Hippocampal formation (tissue), 2 donors: ENCODE data around the gene SLC22A7.

Experiments used
- DNase-seq, 2 donors: peaks; one replicate each; lab custom pipeline; 2025; lab: John Stamatoyannopoulos, UW

Gene SLC22A7

DNA sequence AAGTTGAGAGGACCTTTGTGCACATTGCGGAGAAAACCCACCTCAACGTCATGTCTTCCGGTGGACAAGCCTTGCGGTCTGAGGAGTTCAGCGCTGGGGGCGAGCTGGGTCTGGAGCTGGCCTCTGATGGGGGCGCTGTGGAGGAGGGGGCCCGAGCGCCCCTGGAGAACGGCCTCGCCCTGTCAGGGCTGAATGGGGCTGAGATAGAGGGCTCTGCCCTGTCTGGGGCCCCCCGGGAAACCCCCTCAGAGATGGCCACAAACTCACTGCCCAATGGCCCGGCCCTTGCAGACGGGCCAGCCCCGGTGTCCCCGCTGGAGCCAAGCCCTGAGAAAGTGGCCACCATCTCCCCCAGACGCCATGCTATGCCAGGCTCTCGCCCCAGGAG lies 14.6 kb upstream of the SLC22A7 start:
- no peak for DNase-seq

DNA sequence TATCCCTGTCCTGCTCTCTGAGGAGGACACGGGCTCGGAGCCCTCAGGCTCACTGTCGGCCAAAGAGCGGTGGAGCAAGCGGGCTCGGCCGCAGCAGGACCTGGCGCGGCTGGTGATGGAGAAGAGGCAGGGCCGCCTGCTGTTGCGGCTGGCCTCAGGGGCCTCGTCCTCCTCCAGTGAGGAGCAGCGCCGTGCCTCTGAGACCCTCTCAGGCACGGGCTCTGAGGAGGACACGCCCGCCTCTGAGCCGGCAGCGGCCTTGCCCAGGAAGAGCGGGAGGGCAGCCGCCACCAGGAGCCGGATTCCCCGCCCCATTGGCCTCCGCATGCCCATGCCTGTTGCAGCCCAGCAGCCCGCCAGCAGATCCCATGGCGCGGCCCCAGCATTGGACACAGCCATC lies 14.2 kb upstream of the SLC22A7 start:
- no peak for DNase-seq

GRCh38 chr6:43284991-43285781 lies 12.9 kb upstream of the SLC22A7 start:
- no peak for DNase-seq

GRCh38 chr6:43285832-43286231 lies 12.2 kb upstream of the SLC22A7 start:
- DNase-seq, result no peak

DNA sequence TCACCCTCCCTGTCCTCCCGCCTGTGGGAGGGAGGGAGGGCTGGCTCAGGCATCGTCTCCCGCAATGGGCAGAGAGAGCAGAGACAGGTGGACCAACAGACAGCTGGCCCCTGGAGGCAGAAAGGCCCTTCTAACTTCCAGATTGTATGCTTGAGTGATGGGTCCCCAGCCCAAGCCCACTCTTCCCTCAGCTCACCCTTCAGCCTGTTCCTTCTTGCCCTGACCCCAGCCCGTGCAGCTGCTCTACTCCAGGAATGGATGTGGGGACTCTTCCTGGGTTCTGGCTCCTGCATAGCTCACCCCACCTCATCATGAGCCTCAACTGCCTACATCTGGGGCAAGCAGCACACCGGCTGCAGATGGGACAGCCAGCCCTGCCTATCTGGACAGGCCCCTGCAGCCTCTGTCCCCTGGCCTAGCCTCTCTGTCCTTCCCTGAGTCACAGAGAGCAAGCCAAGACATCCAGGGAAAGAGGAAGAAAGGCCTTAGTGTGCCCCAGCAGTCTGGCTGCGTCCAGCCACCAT lies 11.5 kb upstream of the SLC22A7 start:
- no peak for DNase-seq

GRCh38 chr6:43286980-43287716 lies 10.9 kb upstream of the SLC22A7 start:
- no peak for DNase-seq

- DNase-seq, result no peak
Measured at GRCh38 chr6:43287717-43288679, 10.1 kb upstream of the SLC22A7 start.

DNA sequence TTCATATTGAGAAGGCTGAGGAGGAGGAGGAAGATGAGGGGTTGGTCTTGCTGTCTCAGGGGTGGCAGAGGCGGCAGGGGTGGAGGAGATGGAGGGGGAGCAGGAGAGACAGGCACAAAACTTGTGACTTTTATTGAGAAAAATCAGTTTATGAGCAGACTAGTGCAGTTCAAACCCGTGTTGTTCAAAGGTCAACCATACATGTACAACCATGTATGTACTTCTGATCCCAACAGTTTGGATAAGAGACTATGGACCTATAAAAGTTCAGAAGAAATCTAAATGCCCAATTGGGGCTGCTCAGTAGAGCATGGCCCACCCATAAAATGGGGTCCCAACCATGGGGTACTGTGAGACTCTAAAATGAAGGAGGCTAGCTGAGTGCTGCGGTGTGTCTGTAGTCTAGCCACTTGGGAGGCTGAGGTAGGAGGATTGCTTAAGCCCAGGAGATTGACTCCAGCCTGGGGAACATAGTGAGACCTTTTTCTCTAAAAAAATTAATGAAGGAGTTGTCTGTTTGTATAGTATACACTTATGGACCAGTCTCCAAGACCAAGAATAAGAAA lies 7.6 kb upstream of the SLC22A7 start:
- DNase-seq, result no peak

- no peak for DNase-seq
Measured at GRCh38 chr6:43290905-43291355, 7.1 kb upstream of the SLC22A7 start.

GRCh38 chr6:43291708-43292107 lies 6.4 kb upstream of the SLC22A7 start:
- DNase-seq, result no peak

- DNase-seq, result no peak
Measured at GRCh38 chr6:43292341-43292740, 5.7 kb upstream of the SLC22A7 start.

- DNase-seq, result no peak
Measured at GRCh38 chr6:43292763-43293318, 5.2 kb upstream of the SLC22A7 start.

DNA sequence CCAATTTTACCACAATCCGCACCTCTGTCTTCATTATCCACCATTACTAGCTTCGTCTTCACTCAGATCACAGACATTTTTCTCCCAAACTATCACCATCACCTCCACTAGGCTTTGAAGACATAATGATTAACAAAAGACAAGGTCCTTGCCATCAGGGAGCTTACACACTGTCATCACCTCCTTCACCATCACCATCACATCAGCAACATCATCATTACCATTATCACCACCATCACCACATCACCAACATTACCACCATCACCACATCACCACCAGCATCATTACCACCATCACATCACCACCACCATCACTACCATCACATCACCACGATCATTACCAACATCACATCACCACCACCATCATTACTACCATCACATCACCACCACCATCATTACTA lies 4.4 kb upstream of the SLC22A7 start:
- no peak for DNase-seq

DNA sequence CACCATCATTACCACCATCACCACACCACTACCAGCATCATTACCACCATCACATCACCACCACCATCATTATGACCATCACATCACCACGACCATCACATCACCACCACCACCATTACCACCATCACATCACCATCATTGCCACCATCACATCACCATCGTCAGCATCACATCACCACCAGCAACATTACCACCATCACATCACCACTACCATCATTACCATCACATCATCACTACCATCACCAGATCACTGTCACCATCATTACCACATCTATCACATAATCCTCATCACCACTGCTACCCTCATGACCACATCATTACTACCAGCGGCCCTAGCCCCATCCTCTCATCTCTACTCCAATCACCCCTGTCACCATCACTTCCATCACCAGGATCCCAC lies 3.5 kb upstream of the SLC22A7 start:
- DNase-seq, result no peak

DNA sequence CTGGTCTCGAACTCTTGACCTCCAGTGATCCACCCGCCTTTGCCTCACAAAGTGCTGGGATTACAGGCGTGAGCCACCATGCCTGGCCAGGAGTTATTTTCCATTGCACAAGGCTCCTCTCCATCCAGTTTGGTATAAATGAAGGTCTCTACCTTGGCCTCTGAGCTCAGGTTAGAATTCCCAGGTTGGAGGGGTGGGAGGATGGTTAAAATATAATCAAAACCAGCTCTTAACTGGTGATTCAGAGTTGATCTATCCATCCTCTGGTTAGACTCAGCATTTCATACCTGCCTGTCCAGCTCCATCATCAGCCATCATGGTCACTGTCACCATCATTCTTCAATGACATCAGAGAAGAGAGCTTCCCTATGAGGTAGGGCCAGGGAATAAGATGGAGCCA lies 2.6 kb upstream of the SLC22A7 start:
- no peak for DNase-seq

- DNase-seq, result no peak
Measured at GRCh38 chr6:43296780-43297497, 1.1 kb upstream of the SLC22A7 start.

GRCh38 chr6:43298565-43299337 lies 691 bp downstream of the SLC22A7 start:
- DNase-seq, result no peak

- DNase-seq, result no peak
Measured at GRCh38 chr6:43299338-43300293, 1.6 kb downstream of the SLC22A7 start.
